HepG2 (cell line): ENCODE data around the gene OPN1MW3. TPM values are rescaled to one million over a fixed set of nuclear protein-coding genes. Genes with fewer than 3 reads are reported as not detected.

Experiments used
- ATAC-seq: fragments of 200-7000 bp; cut with Tn5 transposase; 3 replicates; pipeline ENCODE4 v1.9.1; 2020; ENCODE audit warnings: mild to moderate bottlenecking, moderate library complexity
- BruUV-seq: library from RNA; stranded (reverse); fragments of 400-500 nt; replicated peaks from 2 replicates; lab custom pipeline; 2021; lab: Mats Ljungman, UMichigan
- CTCF ChIA-PET: fragments of 300-600 bp; formaldehyde crosslinking; extraction: SDS; loops from one replicate; lab custom pipeline; 2021; ENCODE audit warnings: low total read pairs, inconsistent platforms, low intra/inter-chr PET ratio; lab: Yijun Ruan, JAX
- POLR2A ChIA-PET: fragments of 350-600 bp; sonication (Branson Sonifier 250); formaldehyde crosslinking; loops from one replicate; lab custom pipeline; 2020; ENCODE audit warnings: antibody characterized with exemption, inconsistent platforms; lab: Yijun Ruan, JAX
- DNase-seq: peaks from one replicate; pipeline ENCODE4 v3.0.0-alpha.2; 2015; ENCODE audit warnings: low spot score
- FAIRE-seq: peaks from 3 replicates; lab custom pipeline; 2011; peaks lifted over from hg19 to GRCh38; lab: Jason Lieb, UNC
- H2AFZ ChIP-seq: one replicate; pipeline ENCODE4 v1.6.1; 2011; ENCODE audit warnings: low read length, inconsistent platforms
- H3K27ac ChIP-seq: fragments of 300-600 bp; 3 replicates; pipeline ENCODE4 v1.8.0; 2011; ENCODE audit warnings: mixed run types, mild to moderate bottlenecking, mixed read lengths, low read length, inconsistent platforms; ENCODE audit not compliant: insufficient read depth; ENCODE audit errors: extremely low read length
- H3K27me3 ChIP-seq, 2 experiments: fragments of 200-600 bp in 1 of 2; 2 replicates in 1 of 2; 3 replicates in 1 of 2; pipeline versions ENCODE4 v1.6.0 to v1.8.0; 2011; ENCODE audit warnings: low read length in 2 of 2, mild to moderate bottlenecking in 2 of 2, moderate library complexity in 2 of 2, inconsistent platforms in 1 of 2; ENCODE audit not compliant: insufficient read depth in 2 of 2, control insufficient read depth in 1 of 2
- H3K36me3 ChIP-seq, 2 experiments: fragments of 200-600 bp in 1 of 2; replicated peaks in 1 of 2; 2 replicates in 1 of 2; 3 replicates in 1 of 2; pipeline versions ENCODE4 v1.5.1 to v1.8.0; 2011; ENCODE audit warnings: low read length in 2 of 2, inconsistent platforms in 1 of 2; ENCODE audit not compliant: insufficient read depth in 2 of 2, control insufficient read depth in 1 of 2
- H3K4me1 ChIP-seq: 2 replicates; pipeline ENCODE4 v1.5.1; 2012; ENCODE audit warnings: low read length, inconsistent platforms; ENCODE audit not compliant: insufficient read depth
- H3K4me2 ChIP-seq: 2 replicates; pipeline ENCODE4 v1.6.0; 2011; ENCODE audit warnings: low read depth, low read length, inconsistent platforms
- H3K4me3 ChIP-seq, 3 experiments: fragments of 200-600 bp in 1 of 3; sonication (generic), shearing (Covaris generic) in 1 of 3; replicated peaks in 1 of 3; 2 replicates each; pipeline ENCODE4 v1.5.1; 2011 to 2016; ENCODE audit warnings: low read length in 3 of 3, inconsistent platforms in 2 of 3, low read depth in 2 of 3, mild to moderate bottlenecking in 2 of 3, control low read depth in 1 of 3, mixed read lengths in 1 of 3; ENCODE audit not compliant: insufficient read depth in 1 of 3
- H3K79me2 ChIP-seq: one replicate; pipeline ENCODE4 v1.6.1; 2011; ENCODE audit warnings: low read length, inconsistent platforms; ENCODE audit not compliant: insufficient read depth
- H3K9ac ChIP-seq: 2 replicates; pipeline ENCODE4 v1.6.0; 2011; ENCODE audit warnings: mild to moderate bottlenecking, low read depth, low read length, inconsistent platforms; ENCODE audit not compliant: insufficient read depth
- H3K9me3 ChIP-seq: 2 replicates; pipeline ENCODE4 v1.5.1; 2012; ENCODE audit warnings: mild to moderate bottlenecking, low read length
- H4K20me1 ChIP-seq: 2 replicates; pipeline ENCODE4 v1.6.0; 2011; ENCODE audit warnings: inconsistent platforms, mild to moderate bottlenecking, low read length, moderate library complexity; ENCODE audit not compliant: insufficient read depth
- CHCHD3 ChIP-seq: sonication (generic); formaldehyde crosslinking; IDR thresholded peaks from 2 replicates; pipeline ENCODE4 v1.8.0; 2022; ENCODE audit warnings: mild to moderate bottlenecking, missing genetic modification reagents, moderate library complexity
- MATR3 ChIP-seq: sonication (generic); formaldehyde crosslinking; IDR thresholded peaks from 2 replicates; pipeline ENCODE4 v1.4.0; 2020; ENCODE audit warnings: missing genetic modification reagents
- TBP ChIP-seq: sonication (generic); formaldehyde crosslinking; IDR thresholded peaks from 2 replicates; pipeline ENCODE4 v1.5.0; 2020; ENCODE audit warnings: missing genetic modification reagents
- ZNF510 ChIP-seq: sonication (generic); formaldehyde crosslinking; IDR thresholded peaks from 2 replicates; pipeline ENCODE4 v1.4.0; 2020; ENCODE audit warnings: low read depth, mild to moderate bottlenecking, missing genetic modification reagents
- ZZZ3 ChIP-seq: sonication (generic); formaldehyde crosslinking; IDR thresholded peaks from 2 replicates; pipeline ENCODE4 v1.4.0; 2020; ENCODE audit warnings: missing genetic modification reagents, mild to moderate bottlenecking, borderline replicate concordance
- WGBS: methylation state at CpG from one replicate; pipeline ENCODE4 v1.1.6; 2017; ENCODE audit warnings: low lambda C conversion rate; 5-methylcytosine and 5-hydroxymethylcytosine counted together
- in situ Hi-C: cut with HindIII; loops from 2 replicates; pipeline ENCODE4 v1.10.0; 2017; ENCODE audit warnings: low pct_unique_long_range_greater_than_20kb; ENCODE audit not compliant: extremely low pct_ligation_motif_present
- intact Hi-C: fragments of 100-400 bp; cut with micrococcal nuclease; formaldehyde crosslinking; loops from one replicate; pipeline ENCODE4 v1.10.0; 2022; ENCODE audit not compliant: unreplicated experiment
- polyA plus RNA-seq, 8 experiments: library from polyadenylated mRNA; depleted of rRNA in 3 of 8; stranded (reverse) in 7 of 8; unstranded in 1 of 8; fragments of >200 nt; fragmentation: Illumina TruSeq in 4 of 8; extraction: Trizol in 4 of 8; gene quantifications; 2 replicates each; pipeline versions ENCODE4 v1.2.1 to v1.2.3, GENCODE V29; 2011 to 2016; ENCODE audit warnings: low read depth in 4 of 8, missing spikeins in 1 of 8, mixed read lengths in 1 of 8; ENCODE audit not compliant: insufficient read depth in 1 of 8
- total RNA-seq, 5 experiments: library from RNA; depleted of rRNA; stranded (reverse); fragments of >200 nt; fragmentation: Illumina TruSeq; extraction: Trizol; gene quantifications; 2 replicates each; pipeline ENCODE4 v1.2.3, GENCODE V29; 2016; ENCODE audit warnings: low read depth in 1 of 5
- TF ChIP-seq, protein P1 (sequence below): sonication (generic); formaldehyde crosslinking; conservative IDR thresholded peaks from 2 replicates; pipeline ENCODE4 v1.4.0; 2020; ENCODE audit warnings: missing genetic modification reagents
- TF ChIP-seq, protein P2 (sequence below): sonication (generic); formaldehyde crosslinking; IDR thresholded peaks from 2 replicates; pipeline ENCODE4 v1.4.0; 2020; ENCODE audit warnings: mild to moderate bottlenecking, missing genetic modification reagents
- TF ChIP-seq, protein P3 (sequence below): sonication (generic); formaldehyde crosslinking; IDR thresholded peaks from 2 replicates; pipeline ENCODE4 v1.4.0; 2020; ENCODE audit warnings: mild to moderate bottlenecking, missing genetic modification reagents
- TF ChIP-seq, protein P4 (sequence below): sonication (generic); formaldehyde crosslinking; IDR thresholded peaks from 2 replicates; pipeline ENCODE4 v1.4.0; 2020; ENCODE audit warnings: missing genetic modification reagents
- TF ChIP-seq, protein P5 (sequence below): sonication (generic); formaldehyde crosslinking; IDR thresholded peaks from 2 replicates; pipeline ENCODE4 v1.4.0; 2020; ENCODE audit warnings: mild to moderate bottlenecking, missing genetic modification reagents

The OPN1MW3 gene
- total and polyA plus RNA-seq, 2 of the 13 experiments (the other 11 are each of a cell fraction or from before 2014, with no cell fraction given): not detected

DNA sequence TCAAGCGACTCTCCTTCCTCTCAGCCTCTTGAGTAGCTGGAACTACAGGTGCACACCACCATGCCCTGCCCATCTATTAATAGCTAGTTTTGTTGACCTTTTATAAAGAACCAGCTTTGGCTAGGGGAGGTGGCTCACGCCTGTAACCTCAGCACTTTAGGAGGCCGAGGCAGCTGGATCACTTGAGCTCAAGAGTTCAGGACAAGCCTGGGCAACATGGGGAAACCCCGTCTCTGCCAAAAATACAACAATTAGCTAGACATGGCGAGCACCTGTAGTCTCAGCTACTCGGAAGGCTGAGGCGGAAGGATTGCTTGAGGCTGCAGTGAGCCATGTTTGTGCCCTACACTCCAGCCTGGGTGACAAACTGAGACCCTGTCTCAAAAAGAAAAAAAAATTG, 40.9 kb downstream of the OPN1MW3 start:
- in situ Hi-C loops: no loop called here
- no peak for DNase-seq
- no CpG with 5 or more reads among the region's 7 CpGs for WGBS
- TF ChIP-seq, protein P1, sequence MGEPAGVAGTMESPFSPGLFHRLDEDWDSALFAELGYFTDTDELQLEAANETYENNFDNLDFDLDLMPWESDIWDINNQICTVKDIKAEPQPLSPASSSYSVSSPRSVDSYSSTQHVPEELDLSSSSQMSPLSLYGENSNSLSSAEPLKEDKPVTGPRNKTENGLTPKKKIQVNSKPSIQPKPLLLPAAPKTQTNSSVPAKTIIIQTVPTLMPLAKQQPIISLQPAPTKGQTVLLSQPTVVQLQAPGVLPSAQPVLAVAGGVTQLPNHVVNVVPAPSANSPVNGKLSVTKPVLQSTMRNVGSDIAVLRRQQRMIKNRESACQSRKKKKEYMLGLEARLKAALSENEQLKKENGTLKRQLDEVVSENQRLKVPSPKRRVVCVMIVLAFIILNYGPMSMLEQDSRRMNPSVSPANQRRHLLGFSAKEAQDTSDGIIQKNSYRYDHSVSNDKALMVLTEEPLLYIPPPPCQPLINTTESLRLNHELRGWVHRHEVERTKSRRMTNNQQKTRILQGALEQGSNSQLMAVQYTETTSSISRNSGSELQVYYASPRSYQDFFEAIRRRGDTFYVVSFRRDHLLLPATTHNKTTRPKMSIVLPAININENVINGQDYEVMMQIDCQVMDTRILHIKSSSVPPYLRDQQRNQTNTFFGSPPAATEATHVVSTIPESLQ (CRISPR knock-in tag): no peak
- TF ChIP-seq TBP (no peak), ZZZ3 (CRISPR knock-in tag) (no peak), MATR3 (no peak), ZNF510 (CRISPR knock-in tag) (no peak), CHCHD3 (no peak)
- TF ChIP-seq, protein P2, sequence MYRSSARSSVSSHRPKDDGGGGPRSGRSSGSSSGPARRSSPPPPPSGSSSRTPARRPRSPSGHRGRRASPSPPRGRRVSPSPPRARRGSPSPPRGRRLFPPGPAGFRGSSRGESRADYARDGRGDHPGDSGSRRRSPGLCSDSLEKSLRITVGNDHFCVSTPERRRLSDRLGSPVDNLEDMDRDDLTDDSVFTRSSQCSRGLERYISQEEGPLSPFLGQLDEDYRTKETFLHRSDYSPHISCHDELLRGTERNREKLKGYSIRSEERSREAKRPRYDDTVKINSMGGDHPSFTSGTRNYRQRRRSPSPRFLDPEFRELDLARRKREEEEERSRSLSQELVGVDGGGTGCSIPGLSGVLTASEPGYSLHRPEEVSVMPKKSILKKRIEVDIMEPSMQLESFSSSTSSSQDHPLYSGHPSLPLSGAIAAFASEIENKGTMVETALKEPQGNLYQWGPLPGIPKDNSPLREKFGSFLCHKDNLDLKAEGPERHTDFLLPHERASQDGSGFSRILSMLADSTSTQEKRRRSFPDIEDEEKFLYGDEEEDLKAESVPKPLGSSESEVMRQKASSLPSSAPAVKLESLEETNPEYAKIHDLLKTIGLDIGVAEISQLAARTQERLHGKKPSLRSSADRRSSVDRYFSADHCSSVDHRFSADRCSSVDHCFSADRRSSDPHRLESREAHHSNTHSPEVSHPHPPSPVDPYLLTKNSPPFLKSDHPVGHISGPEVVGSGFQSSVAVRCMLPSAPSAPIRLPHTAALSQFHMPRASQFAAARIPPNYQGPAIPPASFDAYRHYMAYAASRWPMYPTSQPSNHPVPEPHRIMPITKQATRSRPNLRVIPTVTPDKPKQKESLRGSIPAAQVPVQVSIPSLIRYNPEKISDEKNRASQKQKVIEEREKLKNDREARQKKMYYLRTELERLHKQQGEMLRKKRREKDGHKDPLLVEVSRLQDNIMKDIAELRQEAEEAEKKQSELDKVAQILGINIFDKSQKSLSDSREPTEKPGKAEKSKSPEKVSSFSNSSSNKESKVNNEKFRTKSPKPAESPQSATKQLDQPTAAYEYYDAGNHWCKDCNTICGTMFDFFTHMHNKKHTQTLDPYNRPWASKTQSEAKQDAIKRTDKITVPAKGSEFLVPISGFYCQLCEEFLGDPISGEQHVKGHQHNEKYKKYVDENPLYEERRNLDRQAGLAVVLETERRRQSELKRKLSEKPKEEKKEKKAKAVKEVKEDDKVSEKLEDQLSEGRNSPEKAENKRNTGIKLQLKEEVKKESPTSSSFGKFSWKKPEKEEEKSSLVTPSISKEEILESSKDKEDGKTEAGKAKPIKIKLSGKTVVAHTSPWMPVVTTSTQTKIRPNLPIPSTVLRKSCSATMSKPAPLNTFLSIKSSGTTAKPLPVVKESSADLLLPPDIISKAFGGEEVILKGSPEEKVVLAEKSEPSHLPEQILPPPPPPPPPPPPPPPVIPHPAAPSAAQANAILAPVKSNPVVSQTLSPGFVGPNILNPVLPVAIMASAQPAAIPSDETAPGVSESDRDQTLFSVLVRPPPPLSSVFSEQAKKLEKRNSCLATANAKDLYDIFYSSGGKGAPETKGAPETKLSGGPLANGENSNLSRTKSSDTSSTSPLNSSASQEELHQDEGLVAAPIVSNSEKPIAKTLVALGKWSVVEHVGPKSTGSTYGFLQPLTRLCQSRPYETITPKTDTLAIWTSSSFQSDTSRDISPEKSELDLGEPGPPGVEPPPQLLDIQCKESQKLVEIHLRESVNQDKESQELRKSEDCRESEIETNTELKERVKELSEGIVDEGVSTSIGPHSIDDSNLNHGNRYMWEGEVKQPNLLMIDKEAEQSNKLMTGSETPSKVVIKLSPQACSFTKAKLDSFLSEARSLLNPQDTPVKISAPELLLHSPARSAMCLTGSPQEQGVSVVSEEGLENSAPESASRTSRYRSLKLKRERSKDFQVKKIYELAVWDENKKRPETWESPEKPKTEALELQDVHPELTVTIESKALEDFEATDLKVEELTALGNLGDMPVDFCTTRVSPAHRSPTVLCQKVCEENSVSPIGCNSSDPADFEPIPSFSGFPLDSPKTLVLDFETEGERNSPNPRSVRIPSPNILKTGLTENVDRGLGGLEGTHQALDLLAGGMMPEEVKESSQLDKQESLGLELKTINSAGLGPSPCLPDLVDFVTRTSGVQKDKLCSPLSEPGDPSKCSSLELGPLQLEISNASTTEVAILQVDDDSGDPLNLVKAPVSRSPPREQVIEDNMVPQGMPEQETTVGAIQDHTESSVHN (CRISPR knock-in tag): no peak
- TF ChIP-seq, protein P3, sequence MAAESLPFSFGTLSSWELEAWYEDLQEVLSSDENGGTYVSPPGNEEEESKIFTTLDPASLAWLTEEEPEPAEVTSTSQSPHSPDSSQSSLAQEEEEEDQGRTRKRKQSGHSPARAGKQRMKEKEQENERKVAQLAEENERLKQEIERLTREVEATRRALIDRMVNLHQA (CRISPR knock-in tag): no peak
- TF ChIP-seq, protein P4, sequence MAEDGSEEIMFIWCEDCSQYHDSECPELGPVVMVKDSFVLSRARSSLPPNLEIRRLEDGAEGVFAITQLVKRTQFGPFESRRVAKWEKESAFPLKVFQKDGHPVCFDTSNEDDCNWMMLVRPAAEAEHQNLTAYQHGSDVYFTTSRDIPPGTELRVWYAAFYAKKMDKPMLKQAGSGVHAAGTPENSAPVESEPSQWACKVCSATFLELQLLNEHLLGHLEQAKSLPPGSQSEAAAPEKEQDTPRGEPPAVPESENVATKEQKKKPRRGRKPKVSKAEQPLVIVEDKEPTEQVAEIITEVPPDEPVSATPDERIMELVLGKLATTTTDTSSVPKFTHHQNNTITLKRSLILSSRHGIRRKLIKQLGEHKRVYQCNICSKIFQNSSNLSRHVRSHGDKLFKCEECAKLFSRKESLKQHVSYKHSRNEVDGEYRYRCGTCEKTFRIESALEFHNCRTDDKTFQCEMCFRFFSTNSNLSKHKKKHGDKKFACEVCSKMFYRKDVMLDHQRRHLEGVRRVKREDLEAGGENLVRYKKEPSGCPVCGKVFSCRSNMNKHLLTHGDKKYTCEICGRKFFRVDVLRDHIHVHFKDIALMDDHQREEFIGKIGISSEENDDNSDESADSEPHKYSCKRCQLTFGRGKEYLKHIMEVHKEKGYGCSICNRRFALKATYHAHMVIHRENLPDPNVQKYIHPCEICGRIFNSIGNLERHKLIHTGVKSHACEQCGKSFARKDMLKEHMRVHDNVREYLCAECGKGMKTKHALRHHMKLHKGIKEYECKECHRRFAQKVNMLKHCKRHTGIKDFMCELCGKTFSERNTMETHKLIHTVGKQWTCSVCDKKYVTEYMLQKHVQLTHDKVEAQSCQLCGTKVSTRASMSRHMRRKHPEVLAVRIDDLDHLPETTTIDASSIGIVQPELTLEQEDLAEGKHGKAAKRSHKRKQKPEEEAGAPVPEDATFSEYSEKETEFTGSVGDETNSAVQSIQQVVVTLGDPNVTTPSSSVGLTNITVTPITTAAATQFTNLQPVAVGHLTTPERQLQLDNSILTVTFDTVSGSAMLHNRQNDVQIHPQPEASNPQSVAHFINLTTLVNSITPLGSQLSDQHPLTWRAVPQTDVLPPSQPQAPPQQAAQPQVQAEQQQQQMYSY (CRISPR knock-in tag): no peak
- TF ChIP-seq, protein P5, sequence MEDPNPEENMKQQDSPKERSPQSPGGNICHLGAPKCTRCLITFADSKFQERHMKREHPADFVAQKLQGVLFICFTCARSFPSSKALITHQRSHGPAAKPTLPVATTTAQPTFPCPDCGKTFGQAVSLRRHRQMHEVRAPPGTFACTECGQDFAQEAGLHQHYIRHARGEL (CRISPR knock-in tag): no peak

More for the DNA sequence above, 40.9 kb downstream of the OPN1MW3 start:
- POLR2A ChIA-PET: no interaction called here
- H3K79me2 ChIP-seq: no peaks in the 10 kb centered on the region
- H3K9ac ChIP-seq: no peak overlapping the region
- CTCF ChIA-PET: no interaction called here
- no peaks in the 10 kb centered on the region for H3K4me1 ChIP-seq
- no peak overlapping the region for H3K4me2 ChIP-seq
- FAIRE-seq (no peak), ATAC-seq (no peak)
- H4K20me1 ChIP-seq: no peaks in the 10 kb centered on the region
- no peaks in the 10 kb centered on the region; a peak in 1 of 5 replicates for H3K27me3 ChIP-seq
- H2AFZ ChIP-seq: no peak overlapping the region
- intact Hi-C loops: no loop called here
- H3K4me3 ChIP-seq: no peak overlapping the region
- BruUV-seq: no TSS peak
- no peaks in the 10 kb centered on the region for H3K9me3 ChIP-seq
- H3K27ac ChIP-seq: no peak overlapping the region
- no peaks in the 10 kb centered on the region for H3K36me3 ChIP-seq
